AG20443 (cell line): Measurements from ENCODE around the gene ACVR1B.

Experiments
- DNase-seq: peaks from one replicate; pipeline ENCODE4 v3.0.0; 2012; ENCODE audit warnings: low spot score, mixed read lengths

The ACVR1B gene

GRCh38 chr12:52044292-52044983, 92.9 kb downstream of the ACVR1B start:
- peak; percentile 88 for DNase-seq

- no peak for DNase-seq
These were observed 94.3 kb downstream of the ACVR1B start for GRCh38 chr12:52045794-52046199.
